ENCODE measurements around the gene USP16. TPM values are rescaled to one million over a fixed set of nuclear protein-coding genes. Genes with fewer than 3 reads are reported as not detected.
"Not testable (repeated sequence)": the region's sequence is repeated elsewhere in the genome, so short reads cannot be mapped to it uniquely, and the experiment has no call there.

USP16 gene
- 10 to 100 TPM; 42.8 to 59.2 (median 57.2) TPM for polyA plus RNA-seq (ENCODE audit: insufficient read length in 4 of 4)

- peak; percentile 94 to 99 (median 96) for DNase-seq (ENCODE audit: low read depth in 4 of 4, low spot score in 3 of 4)
Observed at GRCh38 chr21:29024474-29025327, at the start of gene USP16. USP16 (plus strand) TSS chr21:29024668; CDS start chr21:29027914, 3,246 bp downstream.

DNA sequence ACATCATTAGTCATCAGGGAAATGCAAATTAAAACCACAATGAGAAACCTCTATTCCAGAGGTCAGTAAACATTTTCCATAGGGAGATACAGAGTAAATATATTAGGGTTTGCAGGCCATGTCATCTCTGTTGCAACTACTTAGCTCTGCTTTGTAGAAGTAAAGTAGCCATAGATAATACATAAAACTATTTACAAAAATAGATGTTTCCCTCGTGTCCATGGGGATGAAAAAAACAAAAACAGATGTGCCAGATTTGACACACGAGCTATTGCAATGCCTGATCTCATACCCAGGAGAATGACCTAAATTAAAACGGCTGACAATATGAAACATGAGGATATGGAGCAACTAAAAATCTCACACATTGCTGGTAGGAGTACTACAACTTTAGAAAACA, 49.1 kb upstream of the USP16 start:
- no peak for DNase-seq (ENCODE audit: low read depth in 4 of 4, low spot score in 3 of 4)

DNA sequence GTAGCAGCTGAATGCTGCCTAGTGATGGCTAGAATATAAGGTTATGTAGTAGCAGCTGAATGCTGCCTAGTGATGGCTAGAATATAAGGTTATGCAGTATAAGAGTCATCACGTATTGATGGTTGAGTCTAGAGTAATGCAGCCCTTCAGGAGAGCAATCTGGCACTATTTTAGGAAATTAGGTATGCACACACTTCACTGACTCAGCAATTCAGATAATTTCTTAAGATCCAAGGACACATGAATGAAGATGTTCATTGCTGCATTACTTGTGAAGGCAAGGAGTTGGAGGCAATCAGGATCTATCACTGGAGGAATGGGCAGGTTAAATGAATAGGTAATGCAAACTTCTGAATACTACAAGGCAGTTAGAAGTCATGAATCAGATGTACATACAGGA, 45.4 kb upstream of the USP16 start:
- no peak for DNase-seq (ENCODE audit: low read depth in 4 of 4, low spot score in 3 of 4)

GRCh38 chr21:28982637-28983036, 41.8 kb upstream of the USP16 start:
- no peak for DNase-seq (ENCODE audit: low read depth in 4 of 4, low spot score in 3 of 4)

GRCh38 chr21:28986677-28987076, 37.8 kb upstream of the USP16 start:
- DNase-seq (ENCODE audit: low read depth in 4 of 4, low spot score in 3 of 4): no peak

GRCh38 chr21:28988146-28988545, 36.3 kb upstream of the USP16 start:
- not testable (repeated sequence) for DNase-seq (ENCODE audit: low read depth in 4 of 4, low spot score in 3 of 4)

- no peak for DNase-seq (ENCODE audit: low read depth in 4 of 4, low spot score in 3 of 4)
Observed at GRCh38 chr21:28991861-28992525, 32.5 kb upstream of the USP16 start.

DNA sequence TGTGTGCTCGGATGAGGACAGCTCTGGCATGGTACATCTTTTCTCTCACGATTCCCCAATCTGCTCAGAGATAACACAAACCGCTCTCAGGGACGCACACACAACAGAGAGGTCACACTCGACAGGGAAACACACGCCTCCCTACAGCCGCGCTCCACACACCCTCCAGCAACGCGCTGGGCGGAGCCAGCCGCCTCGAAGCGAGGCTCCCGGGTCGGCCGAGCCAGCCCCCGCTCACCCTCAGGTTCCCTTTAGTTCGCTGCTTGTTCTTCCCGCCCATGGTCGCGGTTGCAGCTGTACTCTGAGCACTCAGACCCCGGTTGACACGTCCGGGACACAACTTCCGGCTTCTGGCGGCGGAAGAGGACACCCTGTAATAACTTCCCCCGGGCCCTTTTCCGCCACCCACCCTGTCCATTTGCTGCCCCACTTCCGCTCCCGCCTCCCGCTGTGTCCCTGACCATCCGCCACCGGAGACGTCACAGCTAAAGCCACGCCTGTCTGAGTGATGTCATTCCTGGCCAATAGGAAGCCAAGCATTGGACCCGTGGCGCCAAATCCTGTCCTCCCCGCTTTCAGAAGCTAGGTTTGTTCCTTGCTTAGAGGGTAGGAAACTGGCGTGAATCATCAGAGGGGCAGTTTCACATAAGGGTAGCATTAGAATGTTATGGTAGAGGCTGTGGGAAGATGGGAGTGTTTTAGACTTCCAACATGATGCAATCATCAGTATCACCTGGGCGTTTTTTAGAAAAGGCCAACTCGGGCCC, 31.8 kb upstream of the USP16 start, which contains the start of gene LTN1:
TSS of gene LTN1 (minus strand) at position 352 of the 767 bp plus-strand sequence. CDS start at position 280, 72 bp downstream.
- peak; percentile 98 to 99 (median 99) for DNase-seq (ENCODE audit: low read depth in 4 of 4, low spot score in 3 of 4)

DNA sequence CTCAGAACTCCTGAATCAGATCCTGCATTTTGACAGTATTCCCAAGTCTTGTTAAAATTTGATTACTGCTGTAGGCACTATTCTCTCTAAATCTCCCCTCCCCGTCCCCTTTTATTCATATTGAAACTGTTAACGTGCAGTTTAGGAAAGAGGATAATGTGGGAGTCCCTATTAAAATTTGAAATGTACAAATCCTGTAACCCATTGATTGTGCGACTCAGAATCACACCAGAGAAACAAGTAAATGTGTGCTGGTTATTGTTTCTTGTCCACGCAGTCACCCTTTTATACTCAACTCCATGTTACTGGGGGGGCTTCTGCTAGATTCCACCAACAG, 31.2 kb upstream of the USP16 start:
- DNase-seq (ENCODE audit: low read depth in 4 of 4, low spot score in 3 of 4): no peak

GRCh38 chr21:29002442-29003144, 21.9 kb upstream of the USP16 start:
- DNase-seq (ENCODE audit: low read depth in 4 of 4, low spot score in 3 of 4): peak; percentile 89 to 95 (median 92)

- no peak for DNase-seq (ENCODE audit: low read depth in 4 of 4, low spot score in 3 of 4)
Observed at GRCh38 chr21:29005696-29006095, 18.8 kb upstream of the USP16 start.

DNA sequence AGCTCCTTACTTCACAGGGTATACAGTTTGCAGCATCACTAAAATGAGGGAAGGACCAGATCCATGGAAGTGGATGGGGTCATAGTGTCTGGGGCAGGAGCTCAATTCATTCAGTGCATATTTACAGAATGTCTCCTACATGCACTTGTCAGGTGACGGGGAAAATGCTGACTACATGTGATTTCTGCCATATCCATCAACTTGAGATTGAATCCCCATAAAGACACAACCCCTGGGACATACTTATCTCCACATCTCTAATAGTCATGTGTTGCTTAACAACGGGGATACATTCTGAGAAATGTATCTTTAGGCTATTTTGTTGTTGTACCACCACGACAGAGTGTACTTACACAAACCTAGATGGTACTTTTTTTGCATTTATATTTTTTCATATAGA, 17.3 kb upstream of the USP16 start:
- DNase-seq (ENCODE audit: low read depth in 4 of 4, low spot score in 3 of 4): no peak

- DNase-seq (ENCODE audit: low read depth in 4 of 4, low spot score in 3 of 4): no peak
Observed at GRCh38 chr21:29007810-29008209, 16.7 kb upstream of the USP16 start.

- no peak for DNase-seq (ENCODE audit: low read depth in 4 of 4, low spot score in 3 of 4)
Observed at GRCh38 chr21:29008367-29008766, 16.1 kb upstream of the USP16 start.

DNA sequence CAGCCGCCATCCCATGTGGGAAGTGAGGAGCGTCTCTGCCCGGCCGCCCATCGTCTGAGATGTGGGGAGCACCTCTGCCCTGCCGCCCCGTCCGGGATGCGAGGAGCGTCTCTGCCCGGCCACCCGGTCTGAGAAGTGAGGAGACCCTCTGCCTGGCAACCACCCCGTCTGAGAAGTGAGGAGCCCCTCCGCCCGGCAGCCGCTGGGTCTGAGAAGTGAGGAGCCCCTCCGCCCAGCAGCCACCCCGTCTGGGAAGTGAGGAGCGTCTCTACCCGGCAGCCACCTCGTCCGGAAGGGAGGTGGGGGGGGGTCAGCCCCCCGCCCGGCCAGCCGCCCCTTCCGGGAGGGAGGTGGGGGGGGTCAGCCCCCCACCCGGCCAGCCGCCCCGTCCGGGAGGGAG, 13.2 kb upstream of the USP16 start:
- not testable (repeated sequence) for DNase-seq (ENCODE audit: low read depth in 4 of 4, low spot score in 3 of 4)

DNA sequence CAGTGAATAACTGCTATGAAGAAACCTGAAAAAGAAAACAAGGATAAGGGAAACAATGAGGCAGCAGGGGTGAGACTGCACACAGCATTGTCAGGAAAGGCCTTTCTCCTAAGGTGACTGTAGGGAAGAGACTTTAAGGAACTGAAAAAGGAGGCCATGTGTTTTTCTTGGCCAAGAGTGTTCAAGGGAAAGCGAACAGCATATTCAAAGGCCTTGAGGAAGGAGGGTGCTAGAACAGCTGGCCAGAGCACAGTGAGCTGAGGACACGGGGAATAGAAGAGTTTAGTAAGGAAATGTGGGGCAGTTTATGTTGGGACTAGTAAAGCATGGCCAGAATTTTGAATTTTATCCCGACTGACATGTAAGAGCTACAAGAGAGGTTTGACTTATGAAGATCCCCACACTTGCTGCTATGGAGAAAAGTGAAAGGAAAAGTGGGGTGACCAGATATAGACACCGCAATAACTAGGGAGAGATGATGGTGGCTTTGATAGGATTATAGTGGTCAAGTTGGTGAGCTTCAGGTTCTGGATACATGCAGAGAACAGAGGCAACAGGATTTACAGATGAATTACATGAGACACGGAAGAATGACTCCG, 6.7 kb upstream of the USP16 start:
- no peak for DNase-seq (ENCODE audit: low read depth in 4 of 4, low spot score in 3 of 4)

GRCh38 chr21:29018540-29018939, 5.9 kb upstream of the USP16 start:
- DNase-seq (ENCODE audit: low read depth in 4 of 4, low spot score in 3 of 4): no peak

- no peak for DNase-seq (ENCODE audit: low read depth in 4 of 4, low spot score in 3 of 4)
Observed at GRCh38 chr21:29022166-29022565, 2.3 kb upstream of the USP16 start.

GRCh38 chr21:29025328-29025713, 853 bp downstream of the USP16 start:
- no peak for DNase-seq (ENCODE audit: low read depth in 4 of 4, low spot score in 3 of 4)

DNA sequence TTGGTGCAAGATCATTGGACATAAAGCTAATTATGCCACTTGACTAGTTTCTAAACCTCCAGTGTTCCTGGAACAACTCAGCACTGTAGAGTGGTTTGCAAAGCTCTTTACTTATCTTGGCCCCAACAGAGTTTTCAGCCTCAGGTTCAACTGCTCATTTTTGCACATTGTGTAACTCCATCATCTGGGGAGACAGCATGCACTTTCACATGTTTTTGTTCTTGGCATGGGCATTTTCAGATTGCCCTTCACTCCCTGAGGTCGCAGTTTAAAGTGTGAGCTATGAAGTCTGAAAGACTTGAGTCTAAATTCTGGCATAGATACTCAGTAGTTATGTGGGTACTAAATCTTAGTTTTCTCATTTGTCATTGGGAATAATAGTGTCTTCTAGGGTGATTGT, 5.1 kb downstream of the USP16 start:
- DNase-seq (ENCODE audit: low read depth in 4 of 4, low spot score in 3 of 4): no peak

All from right renal pelvis (tissue), 4 donors.